HG02884 (cell line): Measurements from ENCODE around the gene HGS.

Experiments
- ATAC-seq: cut with Tn5 transposase; IDR thresholded peaks from one replicate; pipeline ENCODE4 v1.9.1; 2021; ENCODE audit warnings: mild to moderate bottlenecking, moderate library complexity; ENCODE audit not compliant: unreplicated experiment

Gene HGS

DNA sequence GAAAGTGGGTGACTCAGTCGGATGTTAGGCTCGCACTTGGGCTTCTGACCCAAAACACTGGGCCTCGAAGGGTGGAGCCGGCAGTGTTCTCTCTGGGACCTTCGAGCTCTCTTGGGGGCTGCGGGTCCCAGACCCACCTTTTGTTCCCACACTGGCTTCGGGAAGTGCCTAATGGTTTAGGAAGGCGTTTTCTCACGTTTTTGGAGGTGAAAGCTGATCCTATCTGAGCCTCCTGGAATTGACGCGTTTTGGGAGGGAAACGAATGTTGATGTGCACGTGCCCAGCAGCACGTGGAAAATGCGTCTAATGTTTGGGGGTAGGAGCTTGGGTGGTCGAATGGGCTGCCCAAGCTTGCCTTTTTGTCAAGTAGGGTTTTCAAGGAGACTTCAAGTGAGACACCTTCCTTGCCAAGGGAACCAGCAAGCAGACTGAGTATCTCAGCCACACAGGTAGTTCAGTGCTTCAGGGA is 666 bp downstream of the HGS start:
- ATAC-seq: no peak

- ATAC-seq: no peak
These were observed 1.3 kb downstream of the HGS start for GRCh38 chr17:81685108-81685507.

GRCh38 chr17:81686614-81687013 is 2.8 kb downstream of the HGS start:
- no peak for ATAC-seq

GRCh38 chr17:81687770-81688541 is 4.1 kb downstream of the HGS start:
- ATAC-seq: no peak

GRCh38 chr17:81688616-81689015 is 4.8 kb downstream of the HGS start:
- ATAC-seq: no peak

DNA sequence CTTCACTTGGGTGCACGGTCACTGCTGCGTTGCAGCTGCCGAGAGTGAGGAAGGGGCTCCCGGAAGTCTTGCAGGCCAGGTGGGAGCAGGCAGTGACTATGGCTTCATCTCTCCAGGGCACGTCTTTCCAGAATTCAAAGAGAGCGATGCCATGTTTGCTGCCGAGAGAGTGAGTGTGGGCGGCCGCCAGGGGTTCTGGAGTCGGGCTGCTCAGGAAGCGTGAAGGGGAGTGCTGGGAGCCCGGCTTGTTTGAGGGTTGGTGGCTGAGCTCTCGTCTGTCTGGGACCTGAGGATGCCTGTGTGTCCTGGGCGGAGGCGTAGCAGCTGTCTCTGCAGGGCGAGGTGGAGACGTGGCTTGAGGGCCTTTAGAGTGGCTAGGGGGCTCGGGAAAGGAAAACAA is 6.3 kb downstream of the HGS start:
- no peak for ATAC-seq

DNA sequence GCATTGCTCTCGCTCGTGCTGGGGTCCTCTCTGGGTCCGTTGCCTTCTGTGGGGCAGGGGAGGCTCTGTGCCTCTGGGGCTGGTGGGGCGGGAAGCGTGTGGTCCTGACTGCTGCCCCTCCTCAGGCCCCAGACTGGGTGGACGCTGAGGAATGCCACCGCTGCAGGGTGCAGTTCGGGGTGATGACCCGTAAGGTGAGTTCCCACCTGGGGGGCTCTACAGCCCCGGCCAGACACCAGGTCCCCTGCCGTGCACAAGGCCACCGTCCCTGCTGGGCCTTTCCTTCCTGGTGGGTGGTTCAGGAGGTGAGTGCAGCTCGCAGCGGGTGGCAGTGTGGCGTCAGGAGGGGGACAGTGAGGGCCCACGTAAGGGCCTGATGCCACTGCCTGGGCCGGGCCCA is 6.7 kb downstream of the HGS start:
- ATAC-seq: no peak

DNA sequence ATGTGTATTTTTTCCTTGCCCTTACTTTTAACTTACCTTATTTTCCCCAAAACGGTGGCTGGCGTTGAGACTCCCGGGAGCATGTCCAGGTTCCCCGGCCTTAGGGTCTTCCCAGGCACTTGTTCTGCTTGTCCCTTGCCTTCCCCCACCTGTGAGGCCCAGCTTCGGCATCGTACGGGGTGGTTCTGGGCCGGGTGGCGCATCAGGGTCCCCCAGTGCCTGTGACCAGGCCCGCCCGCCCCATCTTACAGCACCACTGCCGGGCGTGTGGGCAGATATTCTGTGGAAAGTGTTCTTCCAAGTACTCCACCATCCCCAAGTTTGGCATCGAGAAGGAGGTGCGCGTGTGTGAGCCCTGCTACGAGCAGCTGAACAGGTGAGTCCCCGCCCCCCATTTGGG is 7.4 kb downstream of the HGS start:
- no peak for ATAC-seq

DNA sequence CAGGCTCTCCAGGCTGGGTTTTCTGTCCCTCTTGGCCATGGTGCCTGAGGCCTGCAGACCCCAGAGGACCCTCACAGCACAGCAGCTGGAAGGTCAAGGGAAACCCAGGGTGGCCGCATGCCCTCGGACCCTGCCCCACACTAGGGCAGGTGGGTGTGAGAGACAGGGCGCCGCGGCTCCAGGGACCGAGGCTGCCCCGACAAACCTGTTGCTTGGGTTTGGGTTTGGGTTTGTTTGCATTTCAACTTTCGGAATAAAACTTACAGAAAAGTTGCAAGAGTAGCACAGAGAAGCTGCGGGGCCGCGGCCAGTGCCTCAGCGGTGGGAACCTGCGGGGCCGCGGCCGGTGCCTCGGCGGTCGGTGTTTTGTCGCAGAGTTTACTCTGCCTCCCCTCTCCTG is 7.8 kb downstream of the HGS start:
- no peak for ATAC-seq

DNA sequence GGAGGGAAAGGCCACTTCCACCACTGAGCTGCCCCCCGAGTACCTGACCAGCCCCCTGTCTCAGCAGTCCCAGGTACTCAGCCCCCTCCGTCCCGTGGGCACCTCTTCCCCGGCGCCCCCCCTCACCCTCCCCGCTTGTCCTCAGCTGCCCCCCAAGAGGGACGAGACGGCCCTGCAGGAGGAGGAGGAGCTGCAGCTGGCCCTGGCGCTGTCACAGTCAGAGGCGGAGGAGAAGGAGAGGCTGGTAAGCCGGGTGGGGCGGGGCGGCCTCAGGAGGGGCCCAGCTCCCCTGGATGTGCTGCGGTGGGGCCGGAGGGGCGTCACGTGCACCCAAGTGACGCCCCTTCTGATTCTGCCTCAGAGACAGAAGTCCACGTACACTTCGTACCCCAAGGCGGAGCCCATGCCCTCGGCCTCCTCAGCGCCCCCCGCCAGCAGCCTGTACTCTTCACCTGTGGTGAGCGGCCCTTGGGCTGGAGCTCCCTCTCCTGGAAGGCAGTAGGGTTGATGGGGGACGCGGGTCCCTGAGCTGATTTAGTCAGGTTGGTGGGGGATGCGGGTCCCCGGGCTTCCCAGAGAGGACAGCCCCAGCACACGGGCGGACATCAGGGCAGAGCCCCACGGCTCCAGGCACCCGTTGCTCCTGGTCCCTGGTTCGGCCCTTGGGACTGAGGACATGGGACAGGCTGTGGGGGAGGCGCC is 9.8 kb downstream of the HGS start:
- no peak for ATAC-seq

GRCh38 chr17:81694810-81695209 is 11.0 kb downstream of the HGS start:
- no peak for ATAC-seq

DNA sequence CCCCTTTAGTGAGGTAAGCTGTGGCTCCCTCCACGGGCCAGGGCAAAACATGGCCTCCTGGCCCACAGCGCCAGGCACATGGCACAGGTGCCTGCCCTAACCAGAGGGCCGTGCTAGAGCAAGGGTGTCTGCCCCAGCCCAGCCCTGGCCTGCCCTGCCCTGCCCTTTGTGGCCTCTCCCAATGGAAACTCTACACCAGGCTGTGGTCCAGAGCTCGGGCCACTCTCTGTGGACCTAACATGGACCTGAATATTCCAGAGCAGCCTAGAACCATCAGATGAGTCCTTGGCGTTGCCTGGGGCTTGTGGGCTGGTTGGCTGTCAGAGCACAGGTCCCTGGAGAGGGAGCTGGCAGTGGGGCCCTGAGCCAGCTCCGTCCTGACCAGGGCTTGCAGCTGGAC is 11.4 kb downstream of the HGS start:
- no peak for ATAC-seq

DNA sequence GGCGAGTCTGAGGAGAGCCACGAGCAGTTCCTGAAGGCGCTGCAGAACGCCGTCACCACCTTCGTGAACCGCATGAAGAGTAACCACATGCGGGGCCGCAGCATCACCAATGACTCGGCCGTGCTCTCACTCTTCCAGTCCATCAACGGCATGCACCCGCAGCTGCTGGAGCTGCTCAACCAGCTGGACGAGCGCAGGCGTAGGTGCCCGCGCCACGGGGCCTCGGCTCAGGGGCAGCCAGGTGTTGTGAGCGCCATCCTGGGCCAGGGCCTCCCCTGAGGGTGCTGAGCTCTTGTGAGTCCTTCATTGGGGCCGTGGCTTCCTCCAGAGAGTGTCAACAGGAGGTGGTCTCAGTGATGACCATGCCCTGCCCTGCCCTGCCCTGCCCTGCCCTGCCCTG is 12.0 kb downstream of the HGS start:
- no peak for ATAC-seq

DNA sequence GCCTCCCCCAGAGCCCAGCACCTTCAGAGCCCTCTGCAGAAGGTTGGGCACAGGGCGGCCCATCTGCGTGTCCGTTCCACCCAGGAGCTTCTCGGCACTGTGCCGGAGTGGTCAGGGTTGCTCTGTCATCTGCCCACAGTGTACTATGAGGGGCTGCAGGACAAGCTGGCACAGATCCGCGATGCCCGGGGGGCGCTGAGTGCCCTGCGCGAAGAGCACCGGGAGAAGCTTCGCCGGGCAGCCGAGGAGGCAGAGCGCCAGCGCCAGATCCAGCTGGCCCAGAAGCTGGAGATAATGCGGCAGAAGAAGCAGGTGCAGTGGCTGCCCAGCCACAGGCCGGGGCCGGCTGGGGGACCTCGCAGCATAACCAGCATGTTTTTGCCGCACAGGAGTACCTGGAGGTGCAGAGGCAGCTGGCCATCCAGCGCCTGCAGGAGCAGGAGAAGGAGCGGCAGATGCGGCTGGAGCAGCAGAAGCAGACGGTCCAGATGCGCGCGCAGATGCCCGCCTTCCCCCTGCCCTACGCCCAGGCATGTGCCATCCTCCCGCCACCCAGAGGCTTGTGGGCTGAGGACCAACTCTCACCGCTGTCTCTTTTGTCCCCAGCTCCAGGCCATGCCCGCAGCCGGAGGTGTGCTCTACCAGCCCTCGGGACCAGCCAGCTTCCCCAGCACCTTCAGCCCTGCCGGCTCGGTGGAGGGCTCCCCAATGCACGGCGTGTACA is 12.6 kb downstream of the HGS start:
- no peak for ATAC-seq

- no peak for ATAC-seq
These were observed 13.6 kb downstream of the HGS start for GRCh38 chr17:81697261-81698044.

DNA sequence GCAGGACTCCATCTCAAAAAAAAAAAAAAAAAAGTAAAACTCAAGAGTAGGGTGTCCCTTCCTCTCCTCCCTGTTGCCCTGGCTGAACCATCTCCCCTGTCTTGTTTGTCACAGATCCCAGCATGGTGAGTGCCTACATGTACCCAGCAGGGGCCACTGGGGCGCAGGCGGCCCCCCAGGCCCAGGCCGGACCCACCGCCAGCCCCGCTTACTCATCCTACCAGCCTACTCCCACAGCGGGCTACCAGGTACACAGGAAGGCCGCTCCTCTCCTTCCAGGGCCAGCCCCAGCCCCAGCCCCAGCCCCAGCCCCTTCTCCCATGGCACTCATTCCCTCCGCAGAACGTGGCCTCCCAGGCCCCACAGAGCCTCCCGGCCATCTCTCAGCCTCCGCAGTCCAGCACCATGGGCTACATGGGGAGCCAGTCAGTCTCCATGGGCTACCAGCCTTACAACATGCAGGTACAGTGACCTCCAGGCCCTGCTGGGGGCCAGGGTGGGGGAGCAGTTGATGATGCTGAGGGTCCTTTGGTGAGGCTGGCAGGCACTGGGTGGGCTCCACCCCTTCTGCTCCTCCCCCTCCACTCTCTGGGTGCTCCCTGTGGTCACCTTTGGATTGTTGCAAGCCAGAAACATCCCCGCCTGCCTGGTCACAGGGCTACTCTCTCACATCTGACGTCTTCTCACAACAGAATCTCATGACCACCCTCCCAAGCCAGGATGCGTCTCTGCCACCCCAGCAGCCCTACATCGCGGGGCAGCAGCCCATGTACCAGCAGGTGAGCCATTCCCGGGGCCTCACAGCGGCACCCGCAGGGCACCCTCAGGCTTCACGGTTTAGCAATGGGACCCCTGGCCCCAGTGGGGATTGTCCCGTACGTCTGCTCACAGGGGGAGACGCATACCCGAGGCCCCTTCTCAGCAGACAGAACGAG is 16.8 kb downstream of the HGS start:
- no peak for ATAC-seq

GRCh38 chr17:81701288-81702071 is 17.7 kb downstream of the HGS start:
- no peak for ATAC-seq

- peak; percentile 75 for ATAC-seq
These were observed 19.3 kb downstream of the HGS start, which contains the start of gene MRPL12 for GRCh38 chr17:81702934-81703746. Gene MRPL12 (plus strand): TSS chr17:81703367. CDS start chr17:81703502, 135 bp downstream.
